KMS-11 (cell line): ENCODE measurements around the gene RPS6KA5.

Experiments used
- H2AFZ ChIP-seq: fragments of 200-600 bp; sonication (generic); 2 replicates; pipeline ENCODE4 v1.6.1; 2016; ENCODE audit warnings: antibody characterized with exemption, mixed run types, low read depth
- H3K27ac ChIP-seq: fragments of 200-600 bp; sonication (generic); 2 replicates; pipeline ENCODE4 v1.6.1; 2016; ENCODE audit warnings: mild to moderate bottlenecking, mixed run types
- H3K27me3 ChIP-seq: fragments of 200-600 bp; sonication (generic); 2 replicates; pipeline ENCODE4 v1.6.1; 2017; ENCODE audit warnings: mild to moderate bottlenecking, low read depth, mixed run types, moderate library complexity; ENCODE audit not compliant: insufficient read depth
- H3K36me3 ChIP-seq: fragments of 200-600 bp; sonication (generic); 2 replicates; pipeline ENCODE4 v1.6.1; 2017; ENCODE audit warnings: mild to moderate bottlenecking, mixed run types; ENCODE audit not compliant: insufficient read depth
- H3K4me1 ChIP-seq: fragments of 200-600 bp; sonication (generic); 2 replicates; pipeline ENCODE4 v1.6.1; 2016; ENCODE audit warnings: mild to moderate bottlenecking, low read depth, mixed run types; ENCODE audit not compliant: poor library complexity, severe bottlenecking
- H3K4me2 ChIP-seq: fragments of 200-600 bp; sonication (generic); 2 replicates; pipeline ENCODE4 v1.7.0; 2016; ENCODE audit warnings: mild to moderate bottlenecking, mixed run types
- H3K4me3 ChIP-seq: fragments of 200-600 bp; sonication (generic); IDR thresholded peaks from 2 replicates; pipeline ENCODE4 v1.6.1; 2017; ENCODE audit warnings: low read depth, low read length, mixed read lengths; ENCODE audit not compliant: insufficient read depth
- H3K79me2 ChIP-seq: fragments of 200-600 bp; sonication (generic); 2 replicates; pipeline ENCODE4 v1.6.1; 2016; ENCODE audit warnings: low read depth, mixed run types; ENCODE audit not compliant: insufficient read depth
- H3K9ac ChIP-seq: fragments of 200-600 bp; sonication (generic); 2 replicates; pipeline ENCODE4 v1.6.1; 2016; ENCODE audit warnings: mild to moderate bottlenecking, mixed run types
- H4K20me1 ChIP-seq: fragments of 200-600 bp; sonication (generic); 2 replicates; pipeline ENCODE4 v1.6.1; 2016; ENCODE audit warnings: mild to moderate bottlenecking, mixed run types; ENCODE audit not compliant: insufficient read depth
- TF ChIP-seq, protein P1 (sequence below): fragments of 200-600 bp; sonication (generic); conservative IDR thresholded peaks from 2 replicates; pipeline ENCODE4 v1.6.1; 2017; ENCODE audit warnings: low read depth, mild to moderate bottlenecking, antibody characterized with exemption, low read length, moderate library complexity, mixed read lengths

The RPS6KA5 gene

DNA sequence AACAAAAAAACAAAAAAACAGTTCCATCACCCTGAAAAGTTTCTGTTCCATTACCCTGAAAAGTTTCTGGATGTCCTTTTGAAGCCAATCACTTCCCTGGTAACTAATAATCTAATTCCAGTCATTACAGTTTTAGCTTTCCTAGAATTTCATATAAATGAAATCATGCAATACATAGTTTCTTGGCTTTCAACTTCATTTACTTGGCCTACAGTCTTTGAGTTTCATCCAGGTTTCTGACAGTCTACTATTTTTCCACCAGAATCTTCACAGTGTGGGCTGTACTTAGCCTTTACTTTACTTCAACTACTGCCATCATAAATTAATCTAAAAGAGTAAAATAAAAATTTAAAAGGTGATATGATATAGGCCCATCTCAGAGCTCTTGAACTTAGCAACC is 55.5 kb downstream of the RPS6KA5 start:
- Histone ChIP-seq H2AFZ (no peak overlapping the region), H3K27me3 (no peaks in the 10 kb centered on the region), H3K4me3 (no peak overlapping the region), H3K4me2 (no peak overlapping the region), H3K4me1 (no peaks in the 10 kb centered on the region), H4K20me1 (no peaks in the 10 kb centered on the region), H3K79me2 (no peaks in the 10 kb centered on the region), H3K27ac (no peak overlapping the region), H3K36me3 (no peaks in the 10 kb centered on the region), H3K9ac (no peak overlapping the region)
- TF ChIP-seq, protein P1, sequence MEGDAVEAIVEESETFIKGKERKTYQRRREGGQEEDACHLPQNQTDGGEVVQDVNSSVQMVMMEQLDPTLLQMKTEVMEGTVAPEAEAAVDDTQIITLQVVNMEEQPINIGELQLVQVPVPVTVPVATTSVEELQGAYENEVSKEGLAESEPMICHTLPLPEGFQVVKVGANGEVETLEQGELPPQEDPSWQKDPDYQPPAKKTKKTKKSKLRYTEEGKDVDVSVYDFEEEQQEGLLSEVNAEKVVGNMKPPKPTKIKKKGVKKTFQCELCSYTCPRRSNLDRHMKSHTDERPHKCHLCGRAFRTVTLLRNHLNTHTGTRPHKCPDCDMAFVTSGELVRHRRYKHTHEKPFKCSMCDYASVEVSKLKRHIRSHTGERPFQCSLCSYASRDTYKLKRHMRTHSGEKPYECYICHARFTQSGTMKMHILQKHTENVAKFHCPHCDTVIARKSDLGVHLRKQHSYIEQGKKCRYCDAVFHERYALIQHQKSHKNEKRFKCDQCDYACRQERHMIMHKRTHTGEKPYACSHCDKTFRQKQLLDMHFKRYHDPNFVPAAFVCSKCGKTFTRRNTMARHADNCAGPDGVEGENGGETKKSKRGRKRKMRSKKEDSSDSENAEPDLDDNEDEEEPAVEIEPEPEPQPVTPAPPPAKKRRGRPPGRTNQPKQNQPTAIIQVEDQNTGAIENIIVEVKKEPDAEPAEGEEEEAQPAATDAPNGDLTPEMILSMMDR = no peak

DNA sequence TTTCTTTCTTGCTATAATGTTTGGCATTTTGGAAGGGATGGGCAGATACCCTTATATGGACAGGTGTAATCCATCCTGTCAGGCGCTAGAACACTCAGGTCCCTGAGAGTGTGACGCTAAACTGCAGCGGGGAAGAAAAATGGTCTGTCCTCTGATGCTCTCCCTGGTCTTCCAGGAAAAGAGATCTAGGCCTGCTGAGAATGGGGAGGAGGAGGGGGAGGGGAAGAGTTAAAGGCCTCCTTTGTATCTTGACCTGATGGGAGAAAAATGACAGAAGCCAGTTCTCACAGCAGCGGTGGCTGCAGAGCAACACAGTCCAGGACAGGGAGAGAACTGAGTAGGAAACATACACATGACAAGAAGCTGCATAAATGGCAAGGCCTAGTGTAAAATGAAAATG is 61.1 kb downstream of the RPS6KA5 start:
- TF ChIP-seq, protein P1 = no peak
- H3K4me3 ChIP-seq = no peak overlapping the region

DNA sequence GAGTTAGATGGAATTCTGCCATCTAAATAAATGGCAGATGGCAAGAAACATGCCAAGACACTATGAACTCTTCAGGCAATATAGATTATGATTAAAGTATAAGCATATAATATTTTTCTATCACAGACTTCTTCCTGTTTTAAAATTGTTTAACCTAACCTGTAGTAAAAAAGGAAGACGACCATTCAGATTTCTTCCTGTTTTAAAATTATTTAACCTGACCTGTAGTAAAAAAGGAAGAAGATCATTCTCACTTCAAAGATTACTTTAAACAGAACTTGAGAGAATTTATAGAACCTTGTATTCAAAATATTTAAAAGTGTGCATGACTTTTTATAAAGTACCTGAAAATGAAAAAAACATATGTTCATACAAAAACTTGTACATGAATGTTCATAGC is 63.5 kb downstream of the RPS6KA5 start:
- Histone ChIP-seq H3K27ac (no peak overlapping the region), H3K4me2 (no peak overlapping the region), H3K79me2 (no peaks in the 10 kb centered on the region), H3K36me3 (no peaks in the 10 kb centered on the region), H3K4me3 (no peak overlapping the region), H4K20me1 (no peaks in the 10 kb centered on the region), H3K4me1 (peaks cover 3% of the 10 kb centered on the region), H2AFZ (no peak overlapping the region), H3K27me3 (no peaks in the 10 kb centered on the region), H3K9ac (no peak overlapping the region)
- TF ChIP-seq, protein P1 = no peak

More for the DNA sequence above, 61.1 kb downstream of the RPS6KA5 start:
- no peaks in the 10 kb centered on the region for H3K4me1 ChIP-seq
- no peaks in the 10 kb centered on the region for H3K36me3 ChIP-seq
- H3K4me2 ChIP-seq = no peak overlapping the region
- H3K27ac ChIP-seq = no peak overlapping the region
- no peaks in the 10 kb centered on the region for H3K79me2 ChIP-seq
- H3K27me3 ChIP-seq = no peaks in the 10 kb centered on the region
- H4K20me1 ChIP-seq = no peaks in the 10 kb centered on the region
- H2AFZ ChIP-seq = no peak overlapping the region
- H3K9ac ChIP-seq = no peak overlapping the region

DNA sequence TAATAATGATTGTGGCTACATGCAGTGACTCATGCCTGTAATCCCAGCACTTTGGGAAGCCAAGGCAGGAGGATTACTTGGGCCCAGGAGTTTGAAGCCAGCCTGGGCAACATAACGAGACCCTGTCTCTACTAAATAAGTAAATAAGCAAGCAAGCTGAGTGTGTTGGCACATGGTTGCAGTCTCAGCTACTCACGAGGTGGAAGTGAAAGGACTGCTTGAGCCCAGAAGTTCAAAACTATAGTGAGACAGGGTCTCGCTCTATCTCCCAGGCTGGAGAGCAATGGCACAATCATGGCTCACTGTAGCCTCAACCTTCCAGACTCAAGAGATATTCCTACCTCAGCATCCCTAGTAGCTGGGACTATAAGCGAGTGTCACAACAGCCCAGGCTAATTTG is 64.7 kb downstream of the RPS6KA5 start:
- H2AFZ ChIP-seq = no peak overlapping the region
- H3K36me3 ChIP-seq = no peaks in the 10 kb centered on the region
- H3K4me2 ChIP-seq = no peak overlapping the region
- no peak overlapping the region for H3K9ac ChIP-seq
- no peak overlapping the region for H3K27ac ChIP-seq
- H4K20me1 ChIP-seq = no peaks in the 10 kb centered on the region
- H3K79me2 ChIP-seq = no peaks in the 10 kb centered on the region
- no peaks in the 10 kb centered on the region for H3K27me3 ChIP-seq
- no peak overlapping the region for H3K4me3 ChIP-seq
- TF ChIP-seq, protein P1 = no peak
- H3K4me1 ChIP-seq = peaks cover 8% of the 10 kb centered on the region
